Mesendoderm (in vitro differentiated cells): ENCODE results near the gene ETFA.

Source experiments
- DNase-seq: peaks from one replicate; pipeline ENCODE4 v3.0.0; 2013
- H2AK5ac ChIP-seq: 2 replicates; pipeline ENCODE4 v1.6.1; 2013; ENCODE audit warnings: low read length, inconsistent platforms
- H2BK120ac ChIP-seq: 2 replicates; pipeline ENCODE4 v1.6.1; 2013; ENCODE audit warnings: low read depth, mild to moderate bottlenecking, low read length, moderate library complexity, mixed read lengths
- H2BK15ac ChIP-seq: replicated peaks from 2 replicates; pipeline ENCODE4 v1.6.1; 2013; ENCODE audit warnings: low read depth, mild to moderate bottlenecking, moderate library complexity
- H2BK5ac ChIP-seq: 2 replicates; pipeline ENCODE4 v1.6.1; 2013; ENCODE audit warnings: low read length, inconsistent platforms
- H3K18ac ChIP-seq: 2 replicates; pipeline ENCODE4 v1.6.1; 2013; ENCODE audit warnings: mild to moderate bottlenecking, low read length, mixed read lengths
- H3K23ac ChIP-seq: one replicate; pipeline ENCODE4 v1.6.1; 2013; ENCODE audit warnings: low read length
- H3K27ac ChIP-seq: 2 replicates; pipeline ENCODE4 v1.5.1; 2013; ENCODE audit warnings: low read depth, mild to moderate bottlenecking, inconsistent platforms, low read length, moderate library complexity
- H3K27me3 ChIP-seq: 2 replicates; pipeline ENCODE4 v1.6.1; 2013; ENCODE audit warnings: low read length, control low read depth, mild to moderate bottlenecking, inconsistent platforms; ENCODE audit not compliant: insufficient read depth, poor library complexity
- H3K36me3 ChIP-seq: 2 replicates; pipeline ENCODE4 v1.6.1; 2013; ENCODE audit warnings: low read length, inconsistent platforms; ENCODE audit not compliant: control insufficient read depth, insufficient read depth
- H3K4ac ChIP-seq: one replicate; pipeline ENCODE4 v1.6.1; 2013; ENCODE audit warnings: low read depth, mild to moderate bottlenecking, low read length, moderate library complexity
- H3K4me1 ChIP-seq: 2 replicates; pipeline ENCODE4 v1.6.1; 2013; ENCODE audit warnings: low read depth, low read length, inconsistent platforms; ENCODE audit not compliant: control insufficient read depth
- H3K4me2 ChIP-seq: 2 replicates; pipeline ENCODE4 v1.6.1; 2013; ENCODE audit warnings: low read length
- H3K4me3 ChIP-seq: 2 replicates; pipeline ENCODE4 v1.5.1; 2013; ENCODE audit warnings: mild to moderate bottlenecking, low read length
- H3K56ac ChIP-seq: one replicate; pipeline ENCODE4 v1.6.1; 2013; ENCODE audit warnings: low read length
- H3K79me1 ChIP-seq: 2 replicates; pipeline ENCODE4 v1.6.1; 2013; ENCODE audit warnings: low read length, inconsistent platforms
- H3K79me2 ChIP-seq: 2 replicates; pipeline ENCODE4 v1.6.1; 2013; ENCODE audit warnings: mild to moderate bottlenecking, low read length; ENCODE audit not compliant: control insufficient read depth, insufficient read depth
- H3K9ac ChIP-seq: 2 replicates; pipeline ENCODE4 v1.6.1; 2013; ENCODE audit warnings: low read length, inconsistent platforms
- H4K5ac ChIP-seq: one replicate; pipeline ENCODE4 v1.6.1; 2013; ENCODE audit warnings: low read length
- H4K8ac ChIP-seq: one replicate; pipeline ENCODE4 v1.6.1; 2013; ENCODE audit warnings: low read depth, mild to moderate bottlenecking, control low read depth, low read length, moderate library complexity
- WGBS: extraction: QIAGEN DNeasy Blood & Tissue Kit; methylation state at CpG from one replicate; pipeline ENCODE4 v1.1.7; 2013; ENCODE audit warnings: low lambda C conversion rate, missing lambda C conversion rate; ENCODE audit not compliant: insufficient coverage; ENCODE audit errors: extremely low coverage; 5-methylcytosine and 5-hydroxymethylcytosine counted together

The ETFA gene

GRCh38 chr15:76335307-76336253 is 24.3 kb upstream of the ETFA start:
- Histone ChIP-seq H3K4ac (peak overlapping the region; percentile 42), H3K4me3 (peak overlapping the region; percentile 29), H2BK15ac (no peak overlapping the region), H3K27me3 (peaks cover 34% of the 10 kb centered on the region), H3K36me3 (no peaks in the 10 kb centered on the region), H3K18ac (peak overlapping the region; percentile 78), H3K23ac (no peak overlapping the region), H2BK5ac (no peak overlapping the region), H2AK5ac (no peak overlapping the region), H3K9ac (peak overlapping the region; percentile 76), H4K8ac (peak overlapping the region; percentile 43), H3K27ac (peak overlapping the region; percentile 21), H3K79me2 (no peaks in the 10 kb centered on the region), H3K4me2 (peak overlapping the region; percentile 80), H3K56ac (peak overlapping the region; percentile 86), H3K4me1 (peaks cover 2% of the 10 kb centered on the region), H3K79me1 (no peaks in the 10 kb centered on the region), H4K5ac (peak overlapping the region; percentile 21), H2BK120ac (no peak overlapping the region)
- no CpG with 5 or more reads among the region's 39 CpGs for WGBS
- peak; percentile 81 for DNase-seq

- H3K4ac ChIP-seq, result no peak overlapping the region
- no peak for DNase-seq
- H3K56ac ChIP-seq, result peak overlapping the region; percentile 84
- no peak overlapping the region for H2BK15ac ChIP-seq
- no peaks in the 10 kb centered on the region for H3K79me1 ChIP-seq
- peak overlapping the region; percentile 80 for H3K4me2 ChIP-seq
- no peak overlapping the region for H2BK5ac ChIP-seq
- no peak overlapping the region for H2AK5ac ChIP-seq
- H4K5ac ChIP-seq, result no peak overlapping the region
- H3K4me3 ChIP-seq, result no peak overlapping the region
- H2BK120ac ChIP-seq, result no peak overlapping the region
- H3K4me1 ChIP-seq, result peaks cover 2% of the 10 kb centered on the region
- H3K23ac ChIP-seq, result no peak overlapping the region
- no peak overlapping the region for H3K18ac ChIP-seq
- H3K79me2 ChIP-seq, result no peaks in the 10 kb centered on the region
- H3K36me3 ChIP-seq, result no peaks in the 10 kb centered on the region
- peak overlapping the region; percentile 76 for H3K9ac ChIP-seq
- no peak overlapping the region for H4K8ac ChIP-seq
- H3K27me3 ChIP-seq, result peaks cover 25% of the 10 kb centered on the region
- no peak overlapping the region for H3K27ac ChIP-seq
- WGBS, result no CpG with 5 or more reads among the region's 44 CpGs
These were observed 23.4 kb upstream of the ETFA start for GRCh38 chr15:76334438-76335306.

- Histone ChIP-seq H3K4me2 (no peak overlapping the region), H4K8ac (no peak overlapping the region), H4K5ac (no peak overlapping the region), H2BK5ac (no peak overlapping the region), H2BK15ac (no peak overlapping the region), H2BK120ac (no peak overlapping the region), H3K27me3 (peaks cover 17% of the 10 kb centered on the region), H2AK5ac (no peak overlapping the region), H3K9ac (no peak overlapping the region), H3K36me3 (no peaks in the 10 kb centered on the region), H3K4me1 (peaks cover 2% of the 10 kb centered on the region), H3K27ac (no peak overlapping the region), H3K4ac (no peak overlapping the region), H3K4me3 (no peak overlapping the region), H3K79me1 (no peaks in the 10 kb centered on the region), H3K18ac (no peak overlapping the region), H3K79me2 (no peaks in the 10 kb centered on the region), H3K56ac (no peak overlapping the region), H3K23ac (no peak overlapping the region)
- no CpG with 5 or more reads among the region's 9 CpGs for WGBS
- peak; percentile 61 for DNase-seq
These were observed 22.6 kb upstream of the ETFA start for GRCh38 chr15:76333720-76334437.

GRCh38 chr15:76333309-76333708 is 22.0 kb upstream of the ETFA start:
- Histone ChIP-seq H3K9ac (no peak overlapping the region), H4K8ac (no peak overlapping the region), H4K5ac (no peak overlapping the region), H3K4me2 (no peak overlapping the region), H3K27ac (no peak overlapping the region), H3K79me1 (no peaks in the 10 kb centered on the region), H3K4me3 (no peak overlapping the region), H3K56ac (no peak overlapping the region), H2BK5ac (no peak overlapping the region), H2BK120ac (no peak overlapping the region), H2AK5ac (no peak overlapping the region), H3K27me3 (peaks cover 11% of the 10 kb centered on the region), H2BK15ac (no peak overlapping the region), H3K23ac (no peak overlapping the region), H3K4me1 (no peaks in the 10 kb centered on the region), H3K18ac (no peak overlapping the region), H3K79me2 (no peaks in the 10 kb centered on the region), H3K4ac (no peak overlapping the region), H3K36me3 (no peaks in the 10 kb centered on the region)
- no peak for DNase-seq
- no CpG with 5 or more reads among the region's 1 CpG for WGBS

GRCh38 chr15:76332796-76333195 is 21.5 kb upstream of the ETFA start:
- Histone ChIP-seq H3K27me3 (peaks cover 8% of the 10 kb centered on the region), H4K5ac (no peak overlapping the region), H3K4me3 (no peak overlapping the region), H3K9ac (no peak overlapping the region), H3K79me1 (no peaks in the 10 kb centered on the region), H4K8ac (no peak overlapping the region), H2AK5ac (no peak overlapping the region), H3K27ac (no peak overlapping the region), H2BK15ac (no peak overlapping the region), H2BK120ac (no peak overlapping the region), H3K36me3 (no peaks in the 10 kb centered on the region), H3K4ac (no peak overlapping the region), H3K23ac (no peak overlapping the region), H3K56ac (no peak overlapping the region), H3K79me2 (no peaks in the 10 kb centered on the region), H3K4me1 (no peaks in the 10 kb centered on the region), H2BK5ac (no peak overlapping the region), H3K18ac (no peak overlapping the region), H3K4me2 (no peak overlapping the region)
- DNase-seq, result no peak
- WGBS, result no CpG with 5 or more reads among the region's 1 CpG
